GM23248 (cell line): ENCODE data around the gene INPPL1.

Source experiments
- EZH2 ChIP-seq: fragments of 200-600 bp; sonication (generic); IDR thresholded peaks from 2 replicates; pipeline ENCODE4 v1.6.1; 2018; ENCODE audit warnings: antibody characterized with exemption, mild to moderate bottlenecking; ENCODE audit not compliant: insufficient read depth, poor library complexity, severe bottlenecking
- EZH2phosphoT487 ChIP-seq: fragments of 200-600 bp; sonication (generic); IDR thresholded peaks from 2 replicates; pipeline ENCODE4 v1.6.1; 2018; ENCODE audit warnings: antibody characterized with exemption, moderate library complexity, mild to moderate bottlenecking, low read depth; ENCODE audit not compliant: insufficient read depth

- TF ChIP-seq EZH2: no peak
- no peak for TF ChIP-seq EZH2phosphoT487
Observed at GRCh38 chr11:72236083-72236697, 11.6 kb downstream of the INPPL1 start.
